Fibroblast of mammary gland (primary cell): ENCODE measurements around the gene CD44.
"Not testable (repeated sequence)": the region's sequence is repeated elsewhere in the genome, so short reads cannot be mapped to it uniquely, and the experiment has no call there.

ENCODE experiments used
- DNase-seq: peaks from one replicate; pipeline ENCODE4 v3.0.0-alpha.2; 2010; ENCODE audit warnings: low read depth
- H3K4me3 ChIP-seq: 2 replicates; pipeline ENCODE4 v1.5.1; 2011; ENCODE audit warnings: low read depth, mild to moderate bottlenecking, low read length, moderate library complexity; ENCODE audit not compliant: control insufficient read depth
- TF ChIP-seq, protein P1 (sequence below): conservative IDR thresholded peaks from 2 replicates; pipeline ENCODE4 v1.5.1; 2011; ENCODE audit warnings: low read depth, low read length, inconsistent platforms; ENCODE audit not compliant: control insufficient read depth, insufficient read depth

CD44 gene

DNA sequence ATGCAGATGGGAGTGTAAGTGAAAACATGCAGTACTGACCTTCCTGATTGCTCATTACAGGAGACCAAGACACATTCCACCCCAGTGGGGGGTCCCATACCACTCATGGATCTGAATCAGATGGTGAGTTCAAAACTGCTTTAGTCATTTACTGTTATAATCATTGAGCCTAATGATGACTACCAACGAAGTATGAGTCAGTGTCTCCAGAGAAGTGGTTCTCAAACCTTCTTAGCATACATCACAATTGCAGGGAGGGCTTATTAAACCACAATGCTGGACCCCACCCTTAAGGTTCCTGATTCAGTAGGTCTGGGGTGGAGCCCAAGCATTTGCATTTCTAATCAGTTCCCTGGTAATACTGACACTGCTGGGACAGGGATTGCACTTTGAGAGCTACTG is 75.8 kb downstream of the CD44 start:
- TF ChIP-seq, protein P1, sequence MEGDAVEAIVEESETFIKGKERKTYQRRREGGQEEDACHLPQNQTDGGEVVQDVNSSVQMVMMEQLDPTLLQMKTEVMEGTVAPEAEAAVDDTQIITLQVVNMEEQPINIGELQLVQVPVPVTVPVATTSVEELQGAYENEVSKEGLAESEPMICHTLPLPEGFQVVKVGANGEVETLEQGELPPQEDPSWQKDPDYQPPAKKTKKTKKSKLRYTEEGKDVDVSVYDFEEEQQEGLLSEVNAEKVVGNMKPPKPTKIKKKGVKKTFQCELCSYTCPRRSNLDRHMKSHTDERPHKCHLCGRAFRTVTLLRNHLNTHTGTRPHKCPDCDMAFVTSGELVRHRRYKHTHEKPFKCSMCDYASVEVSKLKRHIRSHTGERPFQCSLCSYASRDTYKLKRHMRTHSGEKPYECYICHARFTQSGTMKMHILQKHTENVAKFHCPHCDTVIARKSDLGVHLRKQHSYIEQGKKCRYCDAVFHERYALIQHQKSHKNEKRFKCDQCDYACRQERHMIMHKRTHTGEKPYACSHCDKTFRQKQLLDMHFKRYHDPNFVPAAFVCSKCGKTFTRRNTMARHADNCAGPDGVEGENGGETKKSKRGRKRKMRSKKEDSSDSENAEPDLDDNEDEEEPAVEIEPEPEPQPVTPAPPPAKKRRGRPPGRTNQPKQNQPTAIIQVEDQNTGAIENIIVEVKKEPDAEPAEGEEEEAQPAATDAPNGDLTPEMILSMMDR = no peak
- peak; percentile 99 for DNase-seq
- H3K4me3 ChIP-seq = no peak overlapping the region

DNA sequence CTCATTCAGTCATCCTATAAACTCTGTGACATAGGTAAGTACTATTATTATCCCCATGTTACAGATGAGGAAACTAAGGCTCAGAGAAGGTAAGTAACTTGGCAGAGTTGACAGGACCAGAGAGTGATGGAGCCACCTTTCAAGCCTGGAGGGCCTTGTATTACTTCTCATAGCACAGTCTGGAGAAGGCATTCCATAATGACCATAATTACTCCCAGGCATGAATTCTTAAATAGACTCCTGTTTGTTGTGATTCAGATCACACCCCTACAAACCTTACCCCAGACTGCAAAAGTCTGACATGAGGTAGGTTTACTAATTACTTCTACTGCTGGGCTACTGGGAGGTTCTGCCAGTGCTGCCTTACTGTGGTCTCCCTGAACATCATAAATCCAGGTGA is 77.0 kb downstream of the CD44 start:
- H3K4me3 ChIP-seq = no peak overlapping the region
- DNase-seq = no peak
- TF ChIP-seq, protein P1 = no peak

- TF ChIP-seq, protein P1 = no peak
- no peak overlapping the region for H3K4me3 ChIP-seq
- no peak for DNase-seq
These were observed 78.1 kb downstream of the CD44 start for GRCh38 chr11:35216962-35217678.

GRCh38 chr11:35218956-35219355 is 80.0 kb downstream of the CD44 start:
- no peak overlapping the region for H3K4me3 ChIP-seq
- peak; percentile 61 for DNase-seq
- TF ChIP-seq, protein P1 = no peak

DNA sequence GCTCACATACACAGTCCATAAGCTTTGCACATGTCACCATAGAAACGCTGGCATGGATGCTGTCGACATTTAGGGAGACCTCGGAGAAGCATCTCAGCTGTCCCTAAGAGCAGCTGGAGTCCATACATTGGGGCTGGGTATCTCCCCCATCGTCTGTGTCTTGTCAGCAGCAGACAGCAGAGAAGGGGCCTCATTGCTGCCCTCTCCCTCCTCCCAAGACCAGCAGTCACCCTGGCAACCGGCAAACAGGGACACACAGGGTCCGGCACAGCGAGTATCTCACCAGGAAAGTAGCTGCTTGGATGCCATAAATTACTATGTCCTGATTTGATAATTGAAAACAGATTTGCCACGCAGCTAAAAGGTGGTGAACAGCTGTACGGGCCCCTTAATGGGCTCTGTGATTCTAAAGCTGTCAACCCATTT is 84.4 kb downstream of the CD44 start:
- TF ChIP-seq, protein P1 = no peak
- peak; percentile 63 for DNase-seq
- H3K4me3 ChIP-seq = no peak overlapping the region

DNA sequence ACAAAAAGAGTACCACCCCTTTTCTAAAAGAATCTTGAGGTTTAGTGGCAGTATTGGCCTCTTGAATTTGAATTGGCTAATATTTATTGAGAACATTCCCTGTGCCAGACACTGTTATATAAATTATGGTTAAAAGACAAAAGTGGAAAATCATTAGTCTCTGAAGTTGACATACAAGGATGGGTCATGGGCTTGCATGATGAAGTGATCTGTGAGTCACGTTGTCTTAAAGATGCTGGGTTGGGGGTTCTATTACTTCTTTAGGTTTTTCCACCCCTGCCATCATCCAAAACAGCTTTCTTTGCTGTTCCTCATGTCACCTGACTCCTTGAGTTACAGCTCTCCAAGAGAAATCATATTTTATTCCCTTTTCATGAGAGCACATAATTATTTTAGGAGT is 85.0 kb downstream of the CD44 start:
- TF ChIP-seq, protein P1 = no peak
- no peak overlapping the region for H3K4me3 ChIP-seq
- DNase-seq = no peak

GRCh38 chr11:35225946-35226520 is 87.1 kb downstream of the CD44 start:
- H3K4me3 ChIP-seq = no peak overlapping the region
- DNase-seq = no peak
- TF ChIP-seq, protein P1 = no peak

GRCh38 chr11:35226756-35227155 is 87.8 kb downstream of the CD44 start:
- not testable (repeated sequence) for DNase-seq, H3K4me3 ChIP-seq
